Mucosa of descending colon (tissue), 3 donors: ENCODE measurements around the gene CC2D2B. TPM values are rescaled to one million over a fixed set of nuclear protein-coding genes. Genes with fewer than 3 reads are reported as not detected.
"Not testable (repeated sequence)": the region's sequence is repeated elsewhere in the genome, so short reads cannot be mapped to it uniquely, and the experiment has no call there.

Experiments used
- ATAC-seq: fragments of 200-7000 bp; cut with Tn5 transposase; one replicate; pipeline ENCODE4 v1.9.1; 2020; ENCODE audit warnings: mild to moderate bottlenecking, moderate library complexity
- DNase-seq, 3 donors: peaks; one replicate each; pipeline ENCODE4 v3.0.0-alpha.2; 2020
- H3K36me3 ChIP-seq: fragments of 200-600 bp; one replicate; pipeline ENCODE4 v1.8.0; 2021; ENCODE audit warnings: low read depth, mild to moderate bottlenecking
- H3K4me1 ChIP-seq: fragments of 200-600 bp; one replicate; pipeline ENCODE4 v1.8.0; 2021; ENCODE audit warnings: low read depth, mild to moderate bottlenecking
- H3K4me3 ChIP-seq: fragments of 200-600 bp; one replicate; pipeline ENCODE4 v1.8.0; 2021; ENCODE audit warnings: mild to moderate bottlenecking
- H3K9me3 ChIP-seq: fragments of 200-600 bp; one replicate; pipeline ENCODE4 v1.8.0; 2021; ENCODE audit warnings: mild to moderate bottlenecking
- CTCF ChIP-seq: fragments of 200-600 bp; IDR thresholded peaks from one replicate; pipeline ENCODE4 v1.8.0; 2022; ENCODE audit warnings: antibody characterized with exemption, mild to moderate bottlenecking
- intact Hi-C, 2 donors: fragments of 100-400 bp; cut with DNase I in 1 of 2; cut with micrococcal nuclease in 1 of 2; formaldehyde crosslinking; loops; one replicate each; pipeline versions ENCODE4 v1.11.0 to v1.11.1; 2022; cut with DNase I, micrococcal nuclease
- total RNA-seq, 3 donors: library from RNA; stranded (reverse); fragmentation: NEBNext Ultra II Directional in 2 of 3; extraction: Animal tissue kit (Norgen Biotek cat#: 25700) in 2 of 3; gene quantifications; one replicate each; pipeline versions ENCODE4 v1.2.1 to v1.2.4, GENCODE V29; 2021 to 2023
- donor health status: DM: no; HTN: no; CAD: no; lungs with moderate emphysema.
- donor health status: DM: no; HTN: no; CAD: no.
- donor health status: DM: no; HTN: yes; CAD: no.

Gene CC2D2B
- total RNA-seq, 3 donors from 2014 or later = 0.41 to 1.7 (median 0.75) TPM

- ATAC-seq (no peak), DNase-seq (no peak)
- Histone ChIP-seq H3K36me3 (no peaks in the 10 kb centered on the region), H3K4me1 (no peaks in the 10 kb centered on the region), H3K4me3 (no peak overlapping the region), H3K9me3 (no peaks in the 10 kb centered on the region)
- TF ChIP-seq CTCF = no peak
- intact Hi-C loops = no loop called here
Observed at GRCh38 chr10:95873651-95874050, 34.1 kb upstream of the CC2D2B start.

GRCh38 chr10:95874783-95875182, 33.0 kb upstream of the CC2D2B start:
- intact Hi-C loops, DNase-seq, H3K9me3 ChIP-seq, H3K36me3 ChIP-seq, ATAC-seq, H3K4me3 ChIP-seq, H3K4me1 ChIP-seq: not testable (repeated sequence)

GRCh38 chr10:95876756-95877155, 31.0 kb upstream of the CC2D2B start:
- Histone ChIP-seq H3K36me3 (no peaks in the 10 kb centered on the region), H3K4me3 (no peak overlapping the region), H3K4me1 (no peaks in the 10 kb centered on the region), H3K9me3 (no peaks in the 10 kb centered on the region)
- DNase-seq (no peak), ATAC-seq (no peak)
- no peak for TF ChIP-seq CTCF
- intact Hi-C loops = no loop called here

- H3K4me1 ChIP-seq = no peaks in the 10 kb centered on the region
- no peak overlapping the region for H3K4me3 ChIP-seq
- intact Hi-C loops = no loop called here
- H3K36me3 ChIP-seq = no peaks in the 10 kb centered on the region
- TF ChIP-seq CTCF = no peak
- DNase-seq (no peak), ATAC-seq (no peak)
- no peaks in the 10 kb centered on the region for H3K9me3 ChIP-seq
Observed at GRCh38 chr10:95877881-95878280, 29.9 kb upstream of the CC2D2B start.

- no peak for ATAC-seq
Observed at GRCh38 chr10:95880704-95881103, 27.1 kb upstream of the CC2D2B start.

GRCh38 chr10:95881316-95881715, 26.5 kb upstream of the CC2D2B start:
- no peak for ATAC-seq
- H3K36me3 ChIP-seq = no peaks in the 10 kb centered on the region
- H3K9me3 ChIP-seq = no peaks in the 10 kb centered on the region
- no peak for TF ChIP-seq CTCF
- H3K4me1 ChIP-seq = no peaks in the 10 kb centered on the region
- no peak for DNase-seq
- no peak overlapping the region for H3K4me3 ChIP-seq
- intact Hi-C loops = no loop called here

More at GRCh38 chr10:95880704-95881103, 27.1 kb upstream of the CC2D2B start:
- DNase-seq = no peak
- Histone ChIP-seq H3K9me3 (no peaks in the 10 kb centered on the region), H3K4me3 (no peak overlapping the region), H3K4me1 (no peaks in the 10 kb centered on the region), H3K36me3 (no peaks in the 10 kb centered on the region)
- intact Hi-C loops = no loop called here
- no peak for TF ChIP-seq CTCF
